HG03135 (cell line): ENCODE results near the gene CCDC192.
"Not testable (repeated sequence)": the region's sequence is repeated elsewhere in the genome, so short reads cannot be mapped to it uniquely, and the experiment has no call there.

Source experiments
- ATAC-seq: cut with Tn5 transposase; IDR thresholded peaks from one replicate; pipeline ENCODE4 v1.9.1; 2021; ENCODE audit warnings: mild to moderate bottlenecking, moderate library complexity; ENCODE audit not compliant: unreplicated experiment

The CCDC192 gene

DNA sequence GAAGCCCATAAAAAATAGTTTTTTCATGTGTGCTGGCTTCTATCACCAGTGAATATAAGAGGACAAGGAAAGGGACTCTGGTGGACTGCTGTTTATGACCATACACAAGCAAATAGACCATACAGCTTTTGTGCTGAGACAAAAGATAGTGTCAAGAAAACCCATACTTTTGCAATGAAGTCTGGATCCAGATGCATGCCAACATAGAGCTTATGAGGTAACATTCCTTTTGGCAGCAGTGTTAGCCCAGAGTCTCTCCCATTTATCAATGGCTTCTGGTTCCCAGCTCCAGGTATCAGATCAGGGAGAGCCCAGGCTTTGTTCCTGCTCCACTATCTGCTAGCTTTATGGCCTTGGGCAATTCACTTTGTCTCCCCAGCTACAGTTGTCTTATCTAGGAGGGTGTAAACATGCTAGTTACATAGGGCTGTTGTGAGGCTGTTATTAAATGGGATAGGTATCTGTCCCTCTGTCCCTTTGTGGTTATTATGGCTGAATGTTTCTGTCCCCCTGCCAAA is 55.6 kb downstream of the CCDC192 start:
- no peak for ATAC-seq

- no peak for ATAC-seq
Measured at GRCh38 chr5:127761869-127762268, 58.7 kb downstream of the CCDC192 start.

DNA sequence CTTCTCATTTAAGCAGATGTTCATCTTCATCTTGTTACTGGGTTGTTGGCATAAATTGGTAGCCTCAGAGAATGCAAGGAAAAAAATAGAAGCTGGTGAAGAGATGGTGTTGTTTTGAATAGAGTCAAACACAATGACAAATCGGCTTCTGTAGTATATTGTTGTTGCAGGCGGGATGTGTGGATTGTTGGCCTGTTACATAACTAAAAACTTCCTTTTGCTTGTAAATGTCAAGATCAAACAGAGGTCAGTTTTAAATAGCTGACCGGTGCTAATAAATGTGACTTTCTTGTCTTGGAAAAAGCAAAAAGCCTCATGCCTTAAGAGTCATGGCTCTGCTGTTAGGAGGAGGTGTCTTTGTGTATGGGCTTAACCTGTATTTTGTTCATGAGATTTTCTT is 59.2 kb downstream of the CCDC192 start:
- ATAC-seq: no peak

GRCh38 chr5:127766676-127767335 is 63.6 kb downstream of the CCDC192 start:
- ATAC-seq: no peak

- no peak for ATAC-seq
Measured at GRCh38 chr5:127769386-127769785, 66.2 kb downstream of the CCDC192 start.

GRCh38 chr5:127770272-127770671 is 67.1 kb downstream of the CCDC192 start:
- ATAC-seq: no peak

GRCh38 chr5:127772531-127772930 is 69.3 kb downstream of the CCDC192 start:
- no peak for ATAC-seq

- no peak for ATAC-seq
Measured at GRCh38 chr5:127774221-127774620, 71.0 kb downstream of the CCDC192 start.

DNA sequence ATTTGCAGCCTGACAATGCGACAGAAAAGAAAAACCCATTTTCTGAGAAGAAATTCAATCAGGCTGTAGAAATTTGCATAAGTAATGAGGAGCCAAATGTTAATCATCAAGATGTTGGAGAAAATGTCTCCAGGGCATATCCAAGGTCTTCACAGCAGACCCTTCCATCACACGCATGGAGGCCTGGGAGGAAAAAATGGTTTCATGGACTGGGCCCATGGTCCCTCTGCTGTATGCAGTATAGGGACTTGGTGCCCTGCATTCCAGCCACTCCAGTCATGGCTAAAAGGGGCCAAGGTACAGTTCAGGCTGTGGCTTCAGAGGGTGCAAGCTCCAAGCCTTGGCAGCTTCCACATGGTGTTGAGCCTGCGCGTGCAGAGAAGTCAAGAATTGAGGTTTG is 73.3 kb downstream of the CCDC192 start:
- ATAC-seq: no peak

GRCh38 chr5:127777957-127778356 is 74.8 kb downstream of the CCDC192 start:
- no peak for ATAC-seq

- ATAC-seq: not testable (repeated sequence)
Measured at GRCh38 chr5:127782450-127782849, 79.3 kb downstream of the CCDC192 start.

GRCh38 chr5:127785098-127785927 is 82.1 kb downstream of the CCDC192 start:
- ATAC-seq: no peak

DNA sequence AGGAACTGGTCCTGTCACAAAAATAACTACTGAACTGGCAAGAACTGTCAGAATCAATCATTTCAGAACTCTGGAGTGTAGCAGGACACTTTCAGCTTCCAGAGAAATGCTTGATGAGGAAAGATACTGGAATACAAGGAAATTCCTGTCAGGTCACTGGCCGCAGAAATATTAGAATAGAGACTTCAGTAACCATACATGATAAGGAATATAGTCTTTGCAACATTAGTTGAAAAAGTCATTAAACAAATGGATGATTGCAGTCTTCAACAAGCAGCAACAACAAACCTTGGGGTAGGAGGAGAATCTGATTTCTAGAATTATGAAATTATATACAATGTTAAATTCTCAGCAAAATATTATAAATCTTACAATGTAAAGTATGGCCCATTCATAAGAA is 88.2 kb downstream of the CCDC192 start:
- no peak for ATAC-seq

DNA sequence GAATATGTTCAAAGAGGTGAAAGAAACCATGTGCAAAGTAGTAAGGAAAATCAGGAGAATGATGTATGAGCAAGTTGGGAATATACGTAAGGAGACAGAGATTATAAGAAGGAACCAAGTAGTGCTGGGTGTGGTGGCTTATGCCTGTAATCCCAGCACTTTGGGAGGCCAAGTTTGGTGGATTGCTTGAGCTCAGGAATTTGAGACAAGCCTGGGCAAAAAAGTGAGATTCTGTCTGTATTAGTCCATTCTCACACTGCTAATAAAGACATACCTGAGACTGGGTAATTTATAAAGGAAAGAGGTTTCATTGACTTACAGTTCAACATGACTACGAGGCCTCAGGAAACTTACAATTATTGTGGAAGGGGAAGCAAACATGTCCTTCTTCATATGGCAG is 88.7 kb downstream of the CCDC192 start:
- not testable (repeated sequence) for ATAC-seq

- no peak for ATAC-seq
Measured at GRCh38 chr5:127793052-127793451, 89.9 kb downstream of the CCDC192 start.

DNA sequence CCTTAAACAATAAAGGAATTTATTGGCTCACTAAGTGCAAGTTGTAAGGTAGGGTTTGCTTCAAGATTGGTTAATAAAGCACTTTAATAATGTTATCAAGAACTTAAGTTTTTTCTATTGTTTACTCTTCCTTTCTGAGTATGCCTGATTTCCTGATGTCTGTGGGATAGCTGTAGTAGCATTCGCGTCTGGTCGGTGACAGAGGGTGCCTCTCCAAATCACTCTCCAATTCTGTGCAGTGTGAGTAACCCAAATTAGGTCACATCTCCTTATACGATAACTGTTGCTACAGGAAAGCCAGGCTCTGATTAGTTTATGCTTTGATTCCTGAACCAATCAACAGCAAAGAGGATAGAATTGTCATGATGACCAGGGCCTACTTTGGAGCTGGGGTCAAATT is 90.7 kb downstream of the CCDC192 start:
- no peak for ATAC-seq

DNA sequence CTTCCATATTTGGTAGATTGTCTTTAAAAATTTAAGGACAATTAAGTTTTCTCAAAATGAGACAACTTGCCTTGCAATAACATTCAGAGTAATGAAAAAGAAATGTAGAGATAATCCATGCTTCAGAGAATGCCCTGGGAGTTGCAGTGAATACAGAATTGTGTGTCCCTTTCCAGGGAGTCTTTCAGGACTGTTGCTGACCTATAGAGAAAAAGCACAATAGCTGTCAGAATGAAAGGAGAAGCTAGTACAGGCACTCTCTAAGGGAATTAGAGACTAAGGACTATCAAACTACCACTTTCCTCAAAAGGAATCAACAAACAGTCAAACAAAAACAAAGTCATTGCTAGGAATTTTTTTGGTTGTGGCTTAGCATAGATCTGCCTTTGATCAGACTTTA is 93.0 kb downstream of the CCDC192 start:
- no peak for ATAC-seq

- no peak for ATAC-seq
Measured at GRCh38 chr5:127799293-127799905, 96.2 kb downstream of the CCDC192 start.

GRCh38 chr5:127801751-127802476 is 98.7 kb downstream of the CCDC192 start:
- ATAC-seq: no peak

- no peak for ATAC-seq
Measured at GRCh38 chr5:127802477-127802865, 99.3 kb downstream of the CCDC192 start.

- no peak for ATAC-seq
Measured at GRCh38 chr5:127804886-127805426, 101.8 kb downstream of the CCDC192 start.
